ENCODE measurements around the gene SECISBP2L. TPM values are rescaled to one million over a fixed set of nuclear protein-coding genes. Genes with fewer than 3 reads are reported as not detected.

SECISBP2L gene
- total RNA-seq, 1 donor from 2014 or later, result 39.3 TPM

GRCh38 chr15:49023354-49023753 is 22.9 kb downstream of the SECISBP2L start:
- no peak for TF ChIP-seq CTCF (IDR thresholded peaks at IDR 0.05; ENCODE audit: borderline replicate concordance)
- no peak for DNase-seq
- no peak overlapping the region for H3K27ac ChIP-seq (replicated peaks)
- intact Hi-C loops (cut with micrococcal nuclease), result no loop called here
- no peak overlapping the region for H3K4me3 ChIP-seq
- no peaks in the 10 kb centered on the region for H3K27me3 ChIP-seq (ENCODE audit: low read depth)
- no peaks in the 10 kb centered on the region for H3K4me1 ChIP-seq
- no peaks in the 10 kb centered on the region for H3K9me3 ChIP-seq (replicated peaks)
- peaks cover 67% of the 10 kb centered on the region for H3K36me3 ChIP-seq

GRCh38 chr15:49015896-49016295 is 30.4 kb downstream of the SECISBP2L start:
- Histone ChIP-seq H3K4me3 (no peak overlapping the region), H3K27ac (replicated peaks) (no peak overlapping the region), H3K9me3 (replicated peaks) (no peaks in the 10 kb centered on the region), H3K4me1 (no peaks in the 10 kb centered on the region), H3K27me3 (ENCODE audit: low read depth) (no peaks in the 10 kb centered on the region), H3K36me3 (peaks cover 81% of the 10 kb centered on the region)
- DNase-seq, result no peak
- intact Hi-C loops (cut with micrococcal nuclease), result no loop called here
- TF ChIP-seq CTCF (IDR thresholded peaks at IDR 0.05; ENCODE audit: borderline replicate concordance), result no peak

GRCh38 chr15:48999314-48999713 is 46.9 kb downstream of the SECISBP2L start:
- TF ChIP-seq CTCF (IDR thresholded peaks at IDR 0.05; ENCODE audit: borderline replicate concordance), result no peak
- no peak overlapping the region for H3K27ac ChIP-seq (replicated peaks)
- DNase-seq, result no peak
- H3K27me3 ChIP-seq (ENCODE audit: low read depth), result no peaks in the 10 kb centered on the region
- H3K36me3 ChIP-seq, result peaks cover 72% of the 10 kb centered on the region
- peaks cover 11% of the 10 kb centered on the region for H3K9me3 ChIP-seq (replicated peaks)
- intact Hi-C loops (cut with micrococcal nuclease), result no loop called here
- no peak overlapping the region for H3K4me3 ChIP-seq
- H3K4me1 ChIP-seq, result no peaks in the 10 kb centered on the region

GRCh38 chr15:48996276-48996675 is 50.0 kb downstream of the SECISBP2L start:
- no peak for DNase-seq
- Histone ChIP-seq H3K4me1 (no peaks in the 10 kb centered on the region), H3K36me3 (peaks cover 88% of the 10 kb centered on the region), H3K27me3 (ENCODE audit: low read depth) (no peaks in the 10 kb centered on the region), H3K4me3 (no peak overlapping the region), H3K9me3 (replicated peaks) (no peaks in the 10 kb centered on the region), H3K27ac (replicated peaks) (no peak overlapping the region)
- intact Hi-C loops (cut with micrococcal nuclease), result no loop called here
- no peak for TF ChIP-seq CTCF (IDR thresholded peaks at IDR 0.05; ENCODE audit: borderline replicate concordance)

- Histone ChIP-seq H3K36me3 (peaks cover 76% of the 10 kb centered on the region), H3K9me3 (replicated peaks) (no peaks in the 10 kb centered on the region), H3K27me3 (ENCODE audit: low read depth) (no peaks in the 10 kb centered on the region), H3K27ac (replicated peaks) (no peak overlapping the region), H3K4me3 (no peak overlapping the region), H3K4me1 (no peaks in the 10 kb centered on the region)
- intact Hi-C loops (cut with micrococcal nuclease), result no loop called here
- no peak for TF ChIP-seq CTCF (IDR thresholded peaks at IDR 0.05; ENCODE audit: borderline replicate concordance)
- DNase-seq, result no peak
Observed at GRCh38 chr15:48993380-48993779, 52.9 kb downstream of the SECISBP2L start.

- H3K27ac ChIP-seq (replicated peaks), result no peak overlapping the region
- no peaks in the 10 kb centered on the region for H3K4me1 ChIP-seq
- no peak overlapping the region for H3K4me3 ChIP-seq
- H3K27me3 ChIP-seq (ENCODE audit: low read depth), result no peaks in the 10 kb centered on the region
- peaks cover 67% of the 10 kb centered on the region for H3K36me3 ChIP-seq
- no peaks in the 10 kb centered on the region for H3K9me3 ChIP-seq (replicated peaks)
- no peak for DNase-seq
- TF ChIP-seq CTCF (IDR thresholded peaks at IDR 0.05; ENCODE audit: borderline replicate concordance), result peak; percentile 27
- intact Hi-C loops (cut with micrococcal nuclease), result no loop called here
Observed at GRCh38 chr15:48992545-48992944, 53.7 kb downstream of the SECISBP2L start.
